ENCODE measurements around the gene LRP1. TPM values are rescaled to one million over a fixed set of nuclear protein-coding genes. Genes with fewer than 3 reads are reported as not detected.

Gene LRP1
- total RNA-seq, 1 experiment from 2014 or later, result 14.7 TPM

GRCh38 chr12:57222286-57223190 lies 94.3 kb downstream of the LRP1 start:
- intact Hi-C loops (cut with micrococcal nuclease), result no loop called here
- Histone ChIP-seq H3K4me2 (ENCODE audit: low read length) (no peak overlapping the region), H3K4me1 (ENCODE audit: insufficient read depth, low read length) (peaks cover 15% of the 10 kb centered on the region), H3K9me3 (ENCODE audit: low read length) (no peaks in the 10 kb centered on the region), H3K9me2 (replicated peaks; ENCODE audit: low read length) (no peaks in the 10 kb centered on the region), H3K27me3 (ENCODE audit: low read length) (no peaks in the 10 kb centered on the region), H2AFZ (ENCODE audit: low read length) (no peak overlapping the region), H3K4me3 (ENCODE audit: low read length) (no peak overlapping the region), H3K27ac (ENCODE audit: low read length) (no peak overlapping the region), H3K79me2 (ENCODE audit: low read length) (no peaks in the 10 kb centered on the region), H4K20me1 (ENCODE audit: low read length) (no peaks in the 10 kb centered on the region), H3K9ac (ENCODE audit: low read length) (no peak overlapping the region), H3K36me3 (ENCODE audit: low read depth, low read length) (no peaks in the 10 kb centered on the region), H3F3A (ENCODE audit: low read length, unreplicated experiment) (no peaks in the 10 kb centered on the region)
- DNase-seq (no peak), ATAC-seq (no peak)
- ChIA-PET CTCF (no interaction called here), POLR2A (ENCODE audit: unreplicated experiment) (no interaction called here)
- TF ChIP-seq EZH2 (IDR thresholded peaks at IDR 0.05; ENCODE audit: low read length, unreplicated experiment) (no peak), EZH2phosphoT487 (IDR thresholded peaks at IDR 0.05; ENCODE audit: borderline replicate concordance, low read length) (no peak), CTCF (conservative IDR thresholded peaks at IDR 0.05; ENCODE audit: low read depth, low read length) (no peak)
- BruUV-seq (replicated peaks), result no TSS peak

- H3K27me3 ChIP-seq (ENCODE audit: low read length), result no peaks in the 10 kb centered on the region
- no peak overlapping the region for H2AFZ ChIP-seq (ENCODE audit: low read length)
- ChIA-PET POLR2A (ENCODE audit: unreplicated experiment) (no interaction called here), CTCF (no interaction called here)
- H3K4me1 ChIP-seq (ENCODE audit: insufficient read depth, low read length), result peaks cover 6% of the 10 kb centered on the region
- no peak overlapping the region for H3K4me3 ChIP-seq (ENCODE audit: low read length)
- ATAC-seq, result no peak
- H3K9me2 ChIP-seq (replicated peaks; ENCODE audit: low read length), result no peaks in the 10 kb centered on the region
- intact Hi-C loops (cut with micrococcal nuclease), result no loop called here
- H3K27ac ChIP-seq (ENCODE audit: low read length), result no peak overlapping the region
- H4K20me1 ChIP-seq (ENCODE audit: low read length), result no peaks in the 10 kb centered on the region
- H3K4me2 ChIP-seq (ENCODE audit: low read length), result no peak overlapping the region
- no peak overlapping the region for H3K9ac ChIP-seq (ENCODE audit: low read length)
- no TSS peak for BruUV-seq (replicated peaks)
- H3K36me3 ChIP-seq (ENCODE audit: low read depth, low read length), result no peaks in the 10 kb centered on the region
- no peaks in the 10 kb centered on the region for H3K79me2 ChIP-seq (ENCODE audit: low read length)
- no peak for TF ChIP-seq EZH2 (IDR thresholded peaks at IDR 0.05; ENCODE audit: low read length, unreplicated experiment)
- no peak for TF ChIP-seq CTCF (conservative IDR thresholded peaks at IDR 0.05; ENCODE audit: low read depth, low read length)
- TF ChIP-seq EZH2phosphoT487 (IDR thresholded peaks at IDR 0.05; ENCODE audit: borderline replicate concordance, low read length), result no peak
- no peak for DNase-seq
- no peaks in the 10 kb centered on the region for H3K9me3 ChIP-seq (ENCODE audit: low read length)
- H3F3A ChIP-seq (ENCODE audit: low read length, unreplicated experiment), result no peaks in the 10 kb centered on the region
Measured at GRCh38 chr12:57223191-57224165, 95.2 kb downstream of the LRP1 start.
